H1 (cell line): ENCODE results near the gene TENT4A. TPM values are rescaled to one million over a fixed set of nuclear protein-coding genes. Genes with fewer than 3 reads are reported as not detected.

Experiments
- CEBPB ChIP-seq: IDR thresholded peaks from 2 replicates; pipeline ENCODE4 v1.6.1; 2012; ENCODE audit warnings: low read depth, low read length
- CHD1 ChIP-seq: IDR thresholded peaks from 2 replicates; pipeline ENCODE4 v1.6.1; 2012; ENCODE audit warnings: low read depth, low read length, improper control_type of control experiment
- CHD7 ChIP-seq: fragments of 300-600 bp; sonication (generic); IDR thresholded peaks from 2 replicates; pipeline ENCODE4 v1.7.1; 2012; ENCODE audit warnings: low read length, moderate library complexity, mild to moderate bottlenecking, inconsistent platforms; ENCODE audit not compliant: insufficient replicate concordance
- FOSL1 ChIP-seq: IDR thresholded peaks from 2 replicates; pipeline ENCODE4 v1.6.1; 2011; ENCODE audit warnings: mild to moderate bottlenecking, low read depth, low read length, moderate library complexity; ENCODE audit not compliant: insufficient read depth
- KDM4A ChIP-seq: IDR thresholded peaks from one replicate; pipeline ENCODE4 v1.7.1; 2012; ENCODE audit warnings: low read depth, mild to moderate bottlenecking, moderate library complexity, low read length, inconsistent platforms; ENCODE audit not compliant: severe bottlenecking
- USF2 ChIP-seq: IDR thresholded peaks from 2 replicates; pipeline ENCODE4 v1.6.1; 2011; ENCODE audit warnings: low read length, improper control_type of control experiment
- polyA plus RNA-seq, 7 experiments: library from polyadenylated mRNA; depleted of rRNA in 3 of 7; stranded (reverse) in 5 of 7; unstranded in 2 of 7; fragments of >200 nt in 5 of 7; fragments of 200-250 nt in 2 of 7; gene quantifications; 1 replicate in 5 of 7; 2 replicates in 1 of 7; 4 replicates in 1 of 7; pipeline versions ENCODE4 v1.2.1 to v1.2.3, GENCODE V29; 2011 to 2013; ENCODE audit warnings: missing spikeins in 2 of 7, mixed read lengths in 2 of 7
- total RNA-seq: library from RNA; stranded (reverse); fragmentation: NEBNext Ultra II Directional; extraction: Animal tissue kit (Norgen Biotek cat#: 25700); gene quantifications from 2 replicates; pipeline ENCODE4 v1.2.1, GENCODE V29; 2021

The TENT4A gene
- total and polyA plus RNA-seq, 2 of the 8 experiments (the other 6 are each of a cell fraction or from before 2014, with no cell fraction given) = 8.9 to 25.1 TPM

- no peak for TF ChIP-seq CHD7
- no peak for TF ChIP-seq KDM4A
- TF ChIP-seq CHD1 = no peak
- TF ChIP-seq CEBPB = no peak
- TF ChIP-seq USF2 = no peak
- no peak for TF ChIP-seq FOSL1
Measured at GRCh38 chr5:6707852-6708251, 5.4 kb upstream of the TENT4A start (continued).
